ENCODE measurements around the gene OTOS.
A peak's percentile ranks its signal among the peaks of the same experiment; 100 is the strongest.

OTOS gene

GRCh38 chr2:240137596-240138253 is 2.7 kb downstream of the OTOS start:
- no peak for TF ChIP-seq CTCF (conservative IDR thresholded peaks at IDR 0.05; ENCODE audit: low read depth, low read length)

GRCh38 chr2:240136671-240137292 is 3.7 kb downstream of the OTOS start:
- TF ChIP-seq CTCF (conservative IDR thresholded peaks at IDR 0.05; ENCODE audit: low read depth, low read length), result no peak
- H3K4me3 ChIP-seq (ENCODE audit: low read depth, low read length), result peak overlapping the region; percentile 95
- no peak for DNase-seq (ENCODE audit: low read depth)

More at GRCh38 chr2:240137596-240138253, 2.7 kb downstream of the OTOS start:
- DNase-seq (ENCODE audit: low read depth), result no peak
- H3K4me3 ChIP-seq (ENCODE audit: low read depth, low read length), result no peak overlapping the region

- TF ChIP-seq CTCF (conservative IDR thresholded peaks at IDR 0.05; ENCODE audit: low read depth, low read length), result no peak
- DNase-seq (ENCODE audit: low read depth), result peak; percentile 92
- peak within 1 kb of the TSS; percentile 95 for H3K4me3 ChIP-seq (ENCODE audit: low read depth, low read length)
Observed at GRCh38 chr2:240136013-240136670, 4.3 kb downstream of the OTOS start, which contains the start of gene COPS9. Gene COPS9, minus strand, starts transcription at chr2:240136305. Its CDS starts 21 bp downstream, at chr2:240136284.

GRCh38 chr2:240135706-240136012 is 4.8 kb downstream of the OTOS start:
- peak overlapping the region; percentile 95 for H3K4me3 ChIP-seq (ENCODE audit: low read depth, low read length)
- DNase-seq (ENCODE audit: low read depth), result peak; percentile 10
- TF ChIP-seq CTCF (conservative IDR thresholded peaks at IDR 0.05; ENCODE audit: low read depth, low read length), result no peak

- TF ChIP-seq CTCF (conservative IDR thresholded peaks at IDR 0.05; ENCODE audit: low read depth, low read length), result no peak
- DNase-seq (ENCODE audit: low read depth), result no peak
- peak overlapping the region; percentile 95 for H3K4me3 ChIP-seq (ENCODE audit: low read depth, low read length)
Observed at GRCh38 chr2:240134956-240135520, 5.4 kb downstream of the OTOS start.

- TF ChIP-seq CTCF (conservative IDR thresholded peaks at IDR 0.05; ENCODE audit: low read depth, low read length), result no peak
- H3K4me3 ChIP-seq (ENCODE audit: low read depth, low read length), result peak overlapping the region; percentile 95
- DNase-seq (ENCODE audit: low read depth), result no peak
Observed at GRCh38 chr2:240134466-240134865, 6.0 kb downstream of the OTOS start.

All from choroid plexus epithelial cell (primary cell).